HG03025 (cell line): ENCODE results near the gene XBP1.
"Not testable (repeated sequence)": the region's sequence is repeated elsewhere in the genome, so short reads cannot be mapped to it uniquely, and the experiment has no call there.

Experiments used
- ATAC-seq: cut with Tn5 transposase; IDR thresholded peaks from one replicate; pipeline ENCODE4 v1.9.1; 2021; ENCODE audit warnings: mild to moderate bottlenecking, moderate library complexity; ENCODE audit not compliant: unreplicated experiment, low FRiP score

XBP1 gene

DNA sequence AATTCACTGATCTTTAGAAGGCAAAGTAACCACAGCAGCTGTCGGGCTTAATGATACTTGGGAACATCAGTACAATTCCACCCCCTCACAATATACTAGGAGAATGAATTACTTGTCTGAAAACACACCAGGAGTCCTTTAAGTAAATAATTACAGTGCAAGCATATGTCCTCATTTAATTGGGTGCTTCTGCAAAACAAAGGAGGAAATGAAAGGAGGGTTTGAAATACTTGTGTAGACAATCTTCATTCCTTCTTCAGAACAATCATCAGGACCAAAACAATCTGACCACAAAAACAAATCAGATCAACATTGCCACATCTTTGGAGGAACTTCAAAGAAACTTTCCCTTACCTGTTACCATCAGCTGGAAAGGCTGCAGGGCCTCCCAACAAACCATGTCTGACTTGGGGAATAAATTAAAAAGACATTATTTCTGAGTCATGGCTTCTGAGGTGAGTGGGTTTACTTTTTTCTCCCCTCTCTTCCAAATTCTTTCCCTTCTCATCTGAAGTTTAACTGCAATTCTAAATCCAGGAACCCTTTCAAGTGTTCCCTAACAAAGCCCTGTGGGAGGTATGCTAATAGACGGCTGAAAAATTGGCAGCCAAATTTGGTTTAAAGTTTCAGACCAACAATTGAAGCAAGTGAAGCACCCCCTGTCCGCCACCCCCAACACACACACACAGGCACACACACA is 40.4 kb downstream of the XBP1 start:
- no peak for ATAC-seq

DNA sequence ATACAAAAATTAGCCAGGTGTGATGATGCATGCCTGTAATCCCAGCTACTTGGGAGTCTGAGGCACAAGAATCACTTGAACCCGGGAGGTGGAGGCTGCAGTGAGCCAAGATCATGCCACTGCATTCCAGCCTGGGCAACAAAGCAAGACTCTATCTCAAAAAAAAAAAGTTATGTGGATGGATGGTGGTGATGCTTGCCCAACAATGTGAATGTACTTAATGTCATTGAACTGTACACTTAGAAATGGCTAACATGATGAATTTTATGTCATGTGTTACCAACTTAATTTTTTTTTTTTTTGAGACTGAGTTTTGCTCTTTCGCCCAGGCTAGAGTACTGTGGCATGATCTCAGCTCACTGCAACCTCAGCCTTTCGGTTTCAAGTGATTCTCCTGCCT is 45.9 kb downstream of the XBP1 start:
- not testable (repeated sequence) for ATAC-seq

DNA sequence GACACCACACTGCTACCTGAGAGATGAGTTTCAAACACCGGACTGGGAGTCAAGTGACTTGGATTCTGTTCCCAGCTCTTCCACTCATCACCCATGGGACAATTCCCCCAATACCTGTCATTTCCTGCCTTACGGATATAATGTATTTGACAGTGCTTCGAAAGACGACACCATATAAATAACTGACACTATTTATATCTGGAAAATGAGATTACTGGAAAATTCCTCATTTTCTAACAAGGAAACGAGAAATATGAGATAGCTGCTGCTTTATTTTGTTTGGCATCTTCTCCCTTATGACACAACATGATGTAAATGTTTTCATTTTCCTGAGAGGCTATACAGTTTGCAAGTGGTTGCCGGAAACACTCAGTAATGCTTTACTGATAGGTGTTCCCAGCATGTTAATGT is 49.9 kb downstream of the XBP1 start:
- no peak for ATAC-seq
